ENCODE data around the gene ARL14EPL.

DNA sequence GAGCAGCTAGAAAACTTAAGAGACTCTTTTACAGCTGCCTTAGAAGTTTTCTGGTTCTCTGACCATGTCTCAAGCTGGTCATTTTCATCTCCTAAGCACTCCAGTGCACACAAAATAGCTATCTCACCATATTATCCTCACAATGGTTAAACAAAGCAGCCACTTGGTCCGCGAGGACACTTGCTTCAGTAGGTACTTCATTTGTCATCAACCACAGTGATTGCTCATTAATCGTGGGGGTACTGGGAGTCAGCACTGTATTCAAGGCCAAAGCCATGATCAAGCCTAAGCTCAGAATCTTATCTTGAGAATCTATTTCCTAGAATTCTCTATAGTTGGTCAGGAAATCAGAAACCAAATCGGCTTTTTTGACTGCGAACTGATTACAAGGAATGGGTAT lies 2.9 kb downstream of the ARL14EPL start:
- TF ChIP-seq, protein P1, sequence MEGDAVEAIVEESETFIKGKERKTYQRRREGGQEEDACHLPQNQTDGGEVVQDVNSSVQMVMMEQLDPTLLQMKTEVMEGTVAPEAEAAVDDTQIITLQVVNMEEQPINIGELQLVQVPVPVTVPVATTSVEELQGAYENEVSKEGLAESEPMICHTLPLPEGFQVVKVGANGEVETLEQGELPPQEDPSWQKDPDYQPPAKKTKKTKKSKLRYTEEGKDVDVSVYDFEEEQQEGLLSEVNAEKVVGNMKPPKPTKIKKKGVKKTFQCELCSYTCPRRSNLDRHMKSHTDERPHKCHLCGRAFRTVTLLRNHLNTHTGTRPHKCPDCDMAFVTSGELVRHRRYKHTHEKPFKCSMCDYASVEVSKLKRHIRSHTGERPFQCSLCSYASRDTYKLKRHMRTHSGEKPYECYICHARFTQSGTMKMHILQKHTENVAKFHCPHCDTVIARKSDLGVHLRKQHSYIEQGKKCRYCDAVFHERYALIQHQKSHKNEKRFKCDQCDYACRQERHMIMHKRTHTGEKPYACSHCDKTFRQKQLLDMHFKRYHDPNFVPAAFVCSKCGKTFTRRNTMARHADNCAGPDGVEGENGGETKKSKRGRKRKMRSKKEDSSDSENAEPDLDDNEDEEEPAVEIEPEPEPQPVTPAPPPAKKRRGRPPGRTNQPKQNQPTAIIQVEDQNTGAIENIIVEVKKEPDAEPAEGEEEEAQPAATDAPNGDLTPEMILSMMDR (IDR thresholded peaks at IDR 0.05; ENCODE audit: insufficient read depth, low read depth, low read length), result no peak
- no peak for TF ChIP-seq EZH2 (IDR thresholded peaks at IDR 0.05; ENCODE audit: insufficient read depth, low read length)
